SH-SY5Y (cell line): ENCODE results near the gene ANGPT4.

Source experiments
- GATA2 ChIP-seq: IDR thresholded peaks from 2 replicates; pipeline ENCODE4 v1.6.1; 2011; ENCODE audit warnings: mild to moderate bottlenecking, low read depth, low read length
- GATA3 ChIP-seq: IDR thresholded peaks from 2 replicates; pipeline ENCODE4 v1.6.1; 2011; ENCODE audit warnings: low read depth, mild to moderate bottlenecking, low read length, moderate library complexity

DNA sequence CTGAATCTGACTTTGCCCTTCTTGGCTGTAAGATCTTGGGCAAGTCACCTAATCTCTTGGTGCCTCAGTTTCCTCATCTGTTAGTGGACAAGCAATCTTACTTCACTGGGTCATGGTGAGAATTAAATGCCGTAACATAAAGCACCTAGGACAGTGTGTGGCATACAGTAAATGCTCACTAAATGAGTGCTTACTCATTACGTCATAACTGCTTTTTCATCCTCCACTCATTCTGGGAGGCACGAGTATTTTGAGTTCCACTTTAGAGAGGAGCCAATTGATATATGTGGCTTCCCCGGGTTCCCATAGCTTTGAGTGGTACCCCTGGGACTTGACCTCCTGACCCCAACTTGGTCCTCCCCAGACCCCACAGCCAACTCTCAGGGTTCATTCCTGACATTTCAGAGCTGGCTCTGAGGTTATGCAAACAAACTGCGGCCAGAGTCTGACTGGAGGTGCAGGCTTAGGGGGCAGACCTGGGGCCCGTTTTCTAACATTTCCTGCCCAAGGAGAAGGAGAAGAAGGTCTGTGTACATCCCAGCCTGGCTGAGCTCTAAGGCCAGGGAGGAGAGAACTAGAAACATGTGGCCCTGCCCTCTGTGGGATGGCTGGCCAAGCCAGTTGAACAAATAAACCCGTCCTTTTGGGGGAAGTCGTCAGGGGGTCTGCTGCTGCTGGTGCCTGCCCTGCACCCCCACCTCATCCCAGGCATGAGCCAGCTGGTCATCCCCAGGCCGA lies 5.8 kb downstream of the ANGPT4 start:
- no peak for TF ChIP-seq GATA3
- no peak for TF ChIP-seq GATA2
